NCI-H1694 treated with DMSO at 0.1 percent for 48 hours (cell line): ENCODE results near the gene SUGCT.

ENCODE experiments used
- DNase-seq: peaks from one replicate; lab custom pipeline; 2025; lab: John Stamatoyannopoulos, UW

The SUGCT gene

DNA sequence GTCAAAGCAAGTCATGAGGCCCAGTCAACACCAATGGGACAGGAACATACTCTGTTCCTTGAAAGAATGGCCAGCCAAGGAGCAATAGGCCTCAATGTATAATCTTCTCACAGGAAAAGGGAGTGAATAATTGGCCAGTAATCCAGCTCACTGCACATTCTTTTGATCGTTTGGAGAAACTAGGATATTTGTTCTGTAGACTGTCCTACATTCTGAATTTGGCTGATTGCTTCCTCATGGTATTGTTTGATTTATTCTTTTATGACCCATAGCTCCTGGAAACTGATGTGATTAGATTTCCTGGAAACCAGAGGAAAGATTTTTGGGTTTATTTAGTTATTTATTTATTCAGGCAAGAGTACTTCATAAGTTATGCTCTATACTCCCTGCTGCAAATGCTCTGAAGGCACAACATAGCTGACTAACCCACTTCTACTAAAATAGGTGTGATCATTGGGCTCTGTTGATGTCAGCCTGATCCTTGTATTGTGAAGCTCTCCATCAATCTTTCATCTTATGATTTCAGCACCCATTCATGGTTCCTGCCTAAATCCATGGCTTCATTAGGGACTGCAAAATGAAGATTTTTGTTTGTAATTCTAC, 745.2 kb downstream of the SUGCT start:
- DNase-seq, result no peak

- no peak for DNase-seq
Observed at GRCh38 chr7:40880581-40880980, 745.8 kb downstream of the SUGCT start.

- no peak for DNase-seq
Observed at GRCh38 chr7:40881405-40881926, 746.7 kb downstream of the SUGCT start.

DNA sequence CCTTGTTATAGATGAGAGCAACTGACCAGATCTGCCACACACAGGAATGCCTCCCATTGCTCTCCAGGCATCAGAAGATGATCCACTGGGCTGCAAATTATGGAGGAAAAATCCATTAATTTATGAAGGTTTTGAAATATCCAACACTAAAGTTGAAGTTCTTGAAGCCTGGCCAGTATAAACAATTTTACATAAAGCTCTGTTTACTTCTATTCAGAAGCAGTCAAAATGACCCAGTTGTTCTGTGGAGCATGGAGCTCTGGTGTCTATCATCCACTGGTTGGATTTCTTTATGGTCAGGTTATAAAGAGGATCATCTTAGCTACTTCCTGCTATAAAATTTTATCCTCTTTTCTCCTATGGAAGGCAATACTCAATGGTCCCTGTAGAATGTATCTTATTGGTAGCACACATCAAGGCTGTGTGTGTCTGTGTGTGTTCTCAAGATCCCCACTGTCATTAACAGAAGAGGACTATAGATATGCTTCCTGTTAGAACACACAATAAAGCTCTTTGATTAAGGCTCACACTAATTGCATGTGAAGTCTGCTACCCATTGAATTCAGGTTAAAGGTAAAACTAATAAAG, 747.4 kb downstream of the SUGCT start:
- no peak for DNase-seq

- no peak for DNase-seq
Observed at GRCh38 chr7:40883826-40884225, 749.0 kb downstream of the SUGCT start.

- no peak for DNase-seq
Observed at GRCh38 chr7:40884241-40884640, 749.4 kb downstream of the SUGCT start.

- DNase-seq, result no peak
Observed at GRCh38 chr7:40885503-40885902, 750.7 kb downstream of the SUGCT start.

DNA sequence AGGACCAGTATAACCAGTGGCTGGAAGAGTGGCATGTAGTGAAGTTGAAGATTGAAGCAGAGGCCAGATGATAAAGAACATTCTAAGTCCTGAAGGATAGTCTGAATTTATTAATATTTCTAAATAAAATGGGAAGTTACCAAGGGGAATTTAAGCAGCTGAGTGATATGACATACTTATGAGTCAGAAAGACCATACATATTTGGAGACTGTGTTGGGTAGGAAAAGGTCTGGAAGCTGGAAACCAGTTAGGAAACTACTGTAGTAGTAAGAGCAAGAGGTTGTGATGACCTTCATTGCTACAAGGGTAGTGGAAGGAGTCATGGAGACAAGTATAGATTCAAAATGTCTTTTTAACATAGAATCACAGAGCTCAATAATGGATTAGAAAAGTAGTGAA, 752.3 kb downstream of the SUGCT start:
- no peak for DNase-seq

DNA sequence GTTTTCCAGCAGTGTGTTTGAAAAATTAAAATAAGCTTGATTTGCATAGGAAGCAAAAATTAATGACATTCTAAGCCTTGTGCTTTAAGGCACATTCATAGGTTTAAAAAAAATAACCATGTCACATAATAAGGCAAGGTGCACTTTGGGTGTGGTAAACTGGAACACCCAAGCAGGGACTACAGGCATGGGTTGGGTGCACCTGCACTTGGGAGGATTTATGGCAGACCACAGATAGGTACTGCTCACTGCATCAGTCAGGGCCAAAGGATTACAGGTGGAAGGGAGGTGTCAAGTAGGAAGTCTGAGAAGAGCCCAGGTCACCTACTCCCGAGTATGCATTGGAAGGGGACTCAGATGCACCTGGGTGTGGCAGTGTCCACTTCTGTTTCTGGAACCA, 753.7 kb downstream of the SUGCT start:
- DNase-seq, result no peak

DNA sequence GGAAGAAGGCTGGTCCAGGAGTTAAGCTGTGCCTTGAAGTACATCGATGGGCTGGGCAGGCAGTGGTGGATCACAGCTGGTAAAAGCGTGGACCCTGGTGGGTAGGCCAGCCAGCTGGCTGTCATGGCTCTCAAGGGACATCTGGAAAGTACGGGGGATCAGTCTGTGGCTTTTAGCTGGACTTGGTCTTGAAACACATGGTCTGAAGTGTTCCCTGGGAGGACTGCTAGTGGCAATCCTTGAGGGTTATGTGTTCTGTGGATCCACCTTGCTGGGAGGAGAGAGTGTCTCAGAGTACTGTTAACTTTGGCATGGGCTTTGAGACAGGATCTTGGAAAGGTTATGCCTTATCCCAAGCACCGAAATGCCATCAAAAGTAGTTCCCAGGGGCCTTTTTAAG, 754.3 kb downstream of the SUGCT start:
- no peak for DNase-seq

DNA sequence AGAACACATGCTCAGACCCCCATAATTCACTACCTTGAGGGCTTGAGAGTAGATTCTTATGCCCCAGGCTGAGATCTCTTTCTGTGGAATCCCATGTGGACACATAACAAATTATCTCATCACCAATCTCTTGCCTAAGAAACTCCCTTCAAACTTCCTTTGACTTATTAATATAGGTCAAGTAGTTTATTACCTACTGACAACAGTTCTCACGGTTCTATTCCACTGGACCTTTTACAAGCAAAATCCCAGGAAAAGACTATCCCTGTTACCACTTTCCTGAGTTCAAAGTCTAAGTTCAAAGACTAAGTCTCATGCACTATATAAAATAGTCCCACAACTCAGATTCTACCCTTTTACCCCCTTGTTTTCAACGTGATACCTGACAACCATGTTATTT, 754.7 kb downstream of the SUGCT start:
- no peak for DNase-seq

DNA sequence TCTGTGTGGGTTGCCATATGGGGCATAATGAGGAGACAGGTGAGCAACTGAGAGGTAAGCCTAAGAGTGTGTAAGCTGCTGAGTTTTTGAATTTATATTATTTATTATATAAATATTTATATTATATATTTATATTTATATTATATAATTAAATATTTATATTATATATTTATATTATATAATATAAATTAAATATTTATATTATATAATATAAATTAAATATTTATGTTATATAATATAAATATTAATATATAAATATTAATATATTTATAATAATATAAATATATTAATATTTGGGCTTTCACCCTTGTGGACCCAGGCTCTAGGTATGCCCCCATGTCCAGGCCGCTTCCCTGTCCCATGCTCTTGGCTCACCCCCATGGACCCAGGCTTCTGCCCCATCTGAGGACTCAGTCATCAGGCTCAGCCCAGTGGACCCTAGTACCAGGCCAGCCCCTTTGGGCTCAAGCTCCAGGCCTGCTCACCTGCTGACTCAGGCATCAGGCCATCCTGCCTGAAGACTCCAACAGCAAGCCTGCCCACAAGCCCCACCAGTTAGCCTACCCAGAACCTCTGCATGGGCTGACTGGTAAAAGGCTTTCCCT, 755.4 kb downstream of the SUGCT start:
- DNase-seq, result no peak

- no peak for DNase-seq
Observed at GRCh38 chr7:40891232-40891631, 756.4 kb downstream of the SUGCT start.

DNA sequence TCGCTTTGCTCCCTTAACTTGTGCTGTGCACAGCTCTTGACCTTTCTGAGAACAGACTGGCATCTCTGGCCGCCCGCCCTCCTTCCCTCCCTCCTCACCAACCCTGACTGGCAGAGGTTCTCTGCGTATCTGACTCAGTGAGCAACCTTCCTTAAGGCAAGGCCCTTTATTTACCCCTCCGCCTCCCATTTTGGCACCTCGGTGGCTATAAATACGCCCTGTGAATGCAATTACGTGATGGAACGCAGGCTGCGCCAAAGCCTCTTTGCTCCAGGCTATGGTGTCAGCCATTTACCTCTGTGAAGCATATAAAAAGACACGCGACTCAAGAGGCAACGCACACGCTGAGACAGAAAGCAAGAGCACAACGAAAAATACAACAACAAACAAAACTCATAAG, 764.3 kb downstream of the SUGCT start:
- no peak for DNase-seq

- no peak for DNase-seq
Observed at GRCh38 chr7:40899636-40900507, 765.1 kb downstream of the SUGCT start.

DNA sequence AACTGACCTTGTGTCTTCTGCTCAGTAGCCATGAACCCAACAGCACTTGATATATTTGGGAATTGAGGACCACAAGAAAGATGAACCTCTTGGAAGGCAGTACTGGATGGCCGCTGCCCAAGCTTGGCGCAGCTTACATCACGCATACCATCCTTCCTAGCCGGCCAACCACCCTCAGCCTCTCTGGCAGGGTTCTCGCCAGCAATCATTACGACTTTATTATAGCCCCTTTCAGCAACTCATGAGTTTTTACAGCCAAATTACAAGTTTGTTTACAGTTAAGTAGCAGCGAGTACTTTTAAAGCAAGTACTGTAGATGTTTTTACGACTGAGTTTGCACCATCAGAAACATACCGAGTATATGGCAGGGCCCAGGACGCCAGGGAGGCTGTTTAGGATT, 769.1 kb downstream of the SUGCT start:
- no peak for DNase-seq

DNA sequence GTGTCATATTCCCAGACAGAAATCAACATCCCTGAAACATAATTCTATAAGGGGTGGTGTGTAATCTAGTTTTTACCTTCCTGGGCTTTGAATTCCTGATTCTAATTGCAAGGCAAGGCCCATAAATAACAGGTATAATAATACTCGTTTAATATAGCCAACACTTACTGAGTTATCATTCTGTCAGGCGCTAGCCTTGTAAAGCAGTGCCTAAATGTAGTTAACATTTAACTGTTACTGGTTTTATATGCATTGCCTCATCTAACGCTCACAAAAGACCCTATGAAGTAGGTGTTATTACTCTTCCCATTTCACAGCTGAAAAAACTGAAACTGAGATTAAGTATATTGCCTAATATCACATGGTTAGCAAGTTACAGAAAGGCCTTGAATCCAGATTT, 772.5 kb downstream of the SUGCT start:
- DNase-seq, result no peak

DNA sequence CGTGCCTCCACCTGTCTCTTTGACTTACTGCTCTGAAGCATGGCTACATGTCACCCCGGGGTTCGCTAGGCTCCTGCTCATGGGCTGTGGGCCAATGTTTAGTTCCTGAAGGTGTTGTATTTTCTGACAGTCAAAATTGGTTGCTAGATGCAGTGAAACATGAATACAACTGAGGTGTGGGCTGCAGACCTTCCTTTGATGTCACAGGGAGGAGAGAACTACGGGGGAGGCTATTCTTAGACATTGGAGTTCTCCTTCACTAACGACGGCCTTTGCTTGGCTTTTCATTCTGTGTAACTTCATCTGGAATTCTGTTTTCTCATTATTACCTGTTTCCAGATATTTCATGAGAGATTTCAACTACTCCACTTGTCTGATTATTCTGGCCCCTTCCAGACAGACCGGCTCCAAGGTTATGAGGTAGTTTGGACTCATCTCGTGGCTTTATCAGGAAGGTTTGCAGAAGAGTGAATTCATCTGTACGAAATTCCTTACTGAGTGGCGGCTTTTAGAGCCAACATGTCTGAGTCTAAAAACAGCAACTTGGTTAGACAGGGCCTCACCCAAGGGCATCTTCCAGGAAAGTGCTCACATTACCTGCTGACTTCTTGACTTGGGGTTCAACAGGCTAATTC, 774.7 kb downstream of the SUGCT start:
- DNase-seq, result no peak
